ENCODE results near the gene CLCA4. TPM values are rescaled to one million over a fixed set of nuclear protein-coding genes. Genes with fewer than 3 reads are reported as not detected.

CLCA4 gene
- total RNA-seq, 2 experiments from 2014 or later = not detected

DNA sequence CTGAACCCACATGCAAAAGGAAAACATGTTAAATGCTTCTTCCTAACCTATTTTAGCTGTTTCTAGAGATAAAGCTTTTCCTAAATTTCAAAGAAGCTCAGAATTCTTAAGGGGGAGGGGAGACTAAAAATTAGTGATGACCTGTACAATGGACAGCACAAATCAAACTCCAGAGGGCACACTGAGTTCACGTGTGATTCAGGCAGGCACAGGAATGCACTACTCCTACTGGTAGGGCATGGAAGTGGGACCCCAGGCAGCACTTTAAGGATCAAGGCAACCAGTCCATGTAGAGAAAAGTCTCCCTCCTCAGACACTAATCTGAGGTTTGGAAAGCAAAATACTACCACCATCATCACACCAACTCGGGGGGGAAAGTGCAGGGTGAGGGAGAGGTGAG is 31.3 kb upstream of the CLCA4 start:
- intact Hi-C loops (cut with micrococcal nuclease) = no loop called here
- ChIA-PET POLR2A (no interaction called here), CTCF (interaction anchor here (0.9 to 2.2 kb wide), 2 partner anchors 9 to 16 kb away, joined by 3 to 11 read pairs; no protein-coding TSS in a partner anchor)
- Mint-ChIP-seq H3K27ac (no peak overlapping the region), H3K4me1 (ENCODE audit: low read depth) (no peaks in the 10 kb centered on the region), H3K27me3 (no peaks in the 10 kb centered on the region), H3K9me3 (no peaks in the 10 kb centered on the region), H3K4me3 (no peak overlapping the region), H3K36me3 (ENCODE audit: low read depth) (no peaks in the 10 kb centered on the region)
- ATAC-seq = no peak
- DNase-seq = no peak
- TF ChIP-seq, protein P1, sequence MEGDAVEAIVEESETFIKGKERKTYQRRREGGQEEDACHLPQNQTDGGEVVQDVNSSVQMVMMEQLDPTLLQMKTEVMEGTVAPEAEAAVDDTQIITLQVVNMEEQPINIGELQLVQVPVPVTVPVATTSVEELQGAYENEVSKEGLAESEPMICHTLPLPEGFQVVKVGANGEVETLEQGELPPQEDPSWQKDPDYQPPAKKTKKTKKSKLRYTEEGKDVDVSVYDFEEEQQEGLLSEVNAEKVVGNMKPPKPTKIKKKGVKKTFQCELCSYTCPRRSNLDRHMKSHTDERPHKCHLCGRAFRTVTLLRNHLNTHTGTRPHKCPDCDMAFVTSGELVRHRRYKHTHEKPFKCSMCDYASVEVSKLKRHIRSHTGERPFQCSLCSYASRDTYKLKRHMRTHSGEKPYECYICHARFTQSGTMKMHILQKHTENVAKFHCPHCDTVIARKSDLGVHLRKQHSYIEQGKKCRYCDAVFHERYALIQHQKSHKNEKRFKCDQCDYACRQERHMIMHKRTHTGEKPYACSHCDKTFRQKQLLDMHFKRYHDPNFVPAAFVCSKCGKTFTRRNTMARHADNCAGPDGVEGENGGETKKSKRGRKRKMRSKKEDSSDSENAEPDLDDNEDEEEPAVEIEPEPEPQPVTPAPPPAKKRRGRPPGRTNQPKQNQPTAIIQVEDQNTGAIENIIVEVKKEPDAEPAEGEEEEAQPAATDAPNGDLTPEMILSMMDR (IDR thresholded peaks at IDR 0.05) = no peak

DNA sequence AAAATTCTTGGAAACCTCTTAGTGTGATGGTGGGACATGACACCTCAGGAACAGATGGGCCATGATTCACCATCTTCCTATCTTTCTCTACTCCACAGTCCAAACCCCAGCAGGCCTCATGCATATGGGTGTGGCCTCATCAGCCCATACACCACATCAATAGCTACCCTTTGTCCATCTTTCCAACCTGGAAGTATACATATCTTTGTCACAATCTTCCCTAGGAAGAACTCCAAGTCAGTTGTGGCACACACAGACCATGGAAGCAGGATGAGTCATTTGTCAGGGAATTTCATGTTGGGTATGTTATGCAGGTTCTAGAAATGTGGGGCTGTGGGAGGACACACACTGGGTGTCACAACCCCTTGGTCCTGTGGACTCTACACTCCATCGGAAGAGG is 30.5 kb upstream of the CLCA4 start:
- no peaks in the 10 kb centered on the region for H3K4me1 Mint-ChIP-seq (ENCODE audit: low read depth)
- intact Hi-C loops (cut with micrococcal nuclease) = no loop called here

DNA sequence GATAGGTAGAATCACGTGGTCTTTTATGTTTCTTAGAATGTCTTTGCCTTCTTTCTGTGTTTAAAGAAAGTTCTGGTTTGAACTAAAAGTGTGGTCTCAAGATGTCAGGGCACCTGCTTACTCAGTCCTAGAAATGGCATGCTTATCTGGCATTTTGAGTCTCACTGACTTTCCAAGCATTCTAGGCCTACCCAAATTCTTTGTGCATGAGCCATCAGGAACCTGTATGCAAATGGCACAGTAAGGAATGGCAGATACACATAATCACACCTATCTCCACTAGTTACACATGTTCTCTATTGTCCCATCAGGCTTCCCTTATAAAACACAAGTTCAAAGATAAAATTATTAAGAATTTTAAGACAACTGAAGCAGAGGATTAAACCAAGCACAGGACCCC is 29.5 kb upstream of the CLCA4 start:
- TF ChIP-seq, protein P1 (IDR thresholded peaks at IDR 0.05) = no peak
- Mint-ChIP-seq H3K4me1 (ENCODE audit: low read depth) (no peaks in the 10 kb centered on the region), H3K4me3 (no peak overlapping the region), H3K36me3 (ENCODE audit: low read depth) (no peaks in the 10 kb centered on the region), H3K27me3 (no peaks in the 10 kb centered on the region), H3K9me3 (no peaks in the 10 kb centered on the region), H3K27ac (no peak overlapping the region)
- CTCF ChIA-PET = interaction anchor here (1.6 to 2.4 kb wide), 4 partner anchors 9 to 137 kb away, joined by 6 to 15 read pairs (median 8); no protein-coding TSS in a partner anchor
- POLR2A ChIA-PET = interaction anchor here (0.6 kb wide), 1 partner anchor 159 kb away, joined by 4 read pairs; no protein-coding TSS in a partner anchor
- intact Hi-C loops (cut with micrococcal nuclease) = no loop called here
- DNase-seq (no peak), ATAC-seq (no peak)

More for the DNA sequence above, 30.5 kb upstream of the CLCA4 start:
- ChIA-PET CTCF (interaction anchor here (2.2 kb wide), 1 partner anchor 16 kb away, joined by 11 read pairs; no protein-coding TSS in a partner anchor), POLR2A (no interaction called here)
- Mint-ChIP-seq H3K4me3 (no peak overlapping the region), H3K27ac (no peak overlapping the region), H3K27me3 (no peaks in the 10 kb centered on the region), H3K9me3 (no peaks in the 10 kb centered on the region), H3K36me3 (ENCODE audit: low read depth) (no peaks in the 10 kb centered on the region)
- ATAC-seq = no peak
- DNase-seq = no peak
- TF ChIP-seq, protein P1 (IDR thresholded peaks at IDR 0.05) = no peak

DNA sequence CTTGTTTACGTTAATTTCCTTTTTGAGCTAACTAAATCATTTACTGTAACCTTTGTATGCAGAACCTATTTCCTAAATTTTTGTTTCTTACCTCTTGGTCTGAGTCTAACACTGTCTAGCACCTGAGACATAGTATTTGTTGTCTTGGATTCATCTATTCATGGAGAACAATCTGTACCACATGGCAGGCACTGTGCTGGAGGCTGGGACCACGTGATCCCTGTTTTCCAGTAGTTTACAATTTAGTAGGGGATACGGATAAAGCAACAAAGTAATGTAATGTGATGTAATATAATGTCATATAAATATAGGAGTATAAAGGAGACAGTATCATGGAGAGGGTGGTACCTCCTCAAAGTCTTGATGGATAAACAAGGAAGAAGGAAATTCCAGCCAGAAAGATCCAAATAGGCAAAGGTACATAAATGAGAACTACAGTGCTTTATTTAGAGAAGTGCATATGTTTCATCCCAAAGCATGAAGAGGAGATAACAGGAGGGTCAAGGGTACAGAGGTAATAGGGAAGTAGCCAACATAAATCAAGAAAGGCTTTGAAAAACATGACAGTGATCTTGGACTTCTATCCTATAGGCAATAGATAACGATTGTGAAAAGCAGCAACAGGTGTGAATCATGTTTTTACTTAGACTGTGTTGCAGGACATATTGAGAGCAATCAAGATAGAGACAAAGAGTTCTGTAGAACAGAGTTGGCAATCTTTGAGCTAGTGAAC is 25.9 kb upstream of the CLCA4 start:
- POLR2A ChIA-PET = no interaction called here
- Mint-ChIP-seq H3K9me3 (no peaks in the 10 kb centered on the region), H3K36me3 (ENCODE audit: low read depth) (no peaks in the 10 kb centered on the region), H3K4me1 (ENCODE audit: low read depth) (no peaks in the 10 kb centered on the region), H3K4me3 (no peak overlapping the region), H3K27me3 (no peaks in the 10 kb centered on the region), H3K27ac (no peak overlapping the region)
- DNase-seq (no peak), ATAC-seq (no peak)
- intact Hi-C loops (cut with micrococcal nuclease) = no loop called here
- TF ChIP-seq, protein P1 (IDR thresholded peaks at IDR 0.05) = no peak
- CTCF ChIA-PET = interaction anchor here (1.0 to 2.3 kb wide), 3 partner anchors 15 to 194 kb away, joined by 3 to 7 read pairs (median 6); no protein-coding TSS in a partner anchor

DNA sequence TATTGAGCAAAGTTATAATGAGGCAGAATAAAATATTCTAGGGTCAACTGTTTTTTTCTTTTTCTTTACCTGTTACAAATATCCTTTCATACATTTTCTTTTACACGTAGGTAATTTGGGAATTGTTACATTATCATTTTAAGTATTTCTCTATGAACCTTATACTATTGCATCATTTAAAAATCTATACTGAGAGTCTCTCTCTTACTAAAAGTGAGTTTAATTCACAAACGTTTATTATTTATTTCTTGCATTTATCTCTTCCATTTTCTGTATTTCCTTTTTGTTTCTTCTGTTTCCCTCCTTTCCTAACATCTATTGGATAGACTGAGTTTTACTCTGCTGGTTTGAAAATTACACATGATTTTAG is 25.4 kb upstream of the CLCA4 start:
- intact Hi-C loops (cut with micrococcal nuclease) = no loop called here
- TF ChIP-seq, protein P1 (IDR thresholded peaks at IDR 0.05) = no peak
- DNase-seq (no peak), ATAC-seq (no peak)
- Mint-ChIP-seq H3K36me3 (ENCODE audit: low read depth) (no peaks in the 10 kb centered on the region), H3K4me3 (no peak overlapping the region), H3K4me1 (ENCODE audit: low read depth) (no peaks in the 10 kb centered on the region), H3K27me3 (no peaks in the 10 kb centered on the region), H3K27ac (no peak overlapping the region), H3K9me3 (no peaks in the 10 kb centered on the region)
- CTCF ChIA-PET = interaction anchor here (1.0 to 2.2 kb wide), 3 partner anchors 21 to 194 kb away, joined by 3 to 6 read pairs (median 4); no protein-coding TSS in a partner anchor
- POLR2A ChIA-PET = no interaction called here
